Prostate gland (tissue), 2 donors: ENCODE measurements around the gene MPHOSPH9.

Experiments used
- CTCF ChIP-seq, 4 experiments: fragments of 200-600 bp in 2 of 4; fragments of 450-650 bp in 2 of 4; sonication (generic) in 2 of 4; IDR thresholded peaks; 1 replicate in 3 of 4; 2 replicates in 1 of 4; pipeline ENCODE4 v1.5.1; 2016 to 2019; ENCODE audit warnings: antibody characterized with exemption in 4 of 4, mild to moderate bottlenecking in 2 of 4, moderate library complexity in 2 of 4
- POLR2A ChIP-seq: fragments of 450-650 bp; IDR thresholded peaks from one replicate; pipeline ENCODE4 v1.6.1; 2016; ENCODE audit warnings: antibody characterized with exemption, mild to moderate bottlenecking

GRCh38 chr12:123237646-123238329, 4.8 kb upstream of the MPHOSPH9 start:
- TF ChIP-seq CTCF (IDR thresholded peaks at IDR 0.05) (peak; percentile 37 to 80 (median 76)), POLR2A (no peak)
